GM18505 (cell line): ENCODE measurements around the gene CYP2B6.
"Not testable (repeated sequence)": the region's sequence is repeated elsewhere in the genome, so short reads cannot be mapped to it uniquely, and the experiment has no call there.

Source experiments
- ATAC-seq: cut with Tn5 transposase; IDR thresholded peaks from one replicate; pipeline ENCODE4 v1.9.1; 2021; ENCODE audit not compliant: unreplicated experiment
- POLR2A ChIP-seq: IDR thresholded peaks from 4 replicates; pipeline ENCODE4 v1.6.1; 2011; ENCODE audit warnings: borderline replicate concordance; ENCODE audit not compliant: insufficient read depth, insufficient read length; ENCODE audit errors: extremely low read depth

CYP2B6 gene

GRCh38 chr19:40974633-40975037 is 16.4 kb upstream of the CYP2B6 start:
- ATAC-seq = no peak
- no peak for TF ChIP-seq POLR2A

DNA sequence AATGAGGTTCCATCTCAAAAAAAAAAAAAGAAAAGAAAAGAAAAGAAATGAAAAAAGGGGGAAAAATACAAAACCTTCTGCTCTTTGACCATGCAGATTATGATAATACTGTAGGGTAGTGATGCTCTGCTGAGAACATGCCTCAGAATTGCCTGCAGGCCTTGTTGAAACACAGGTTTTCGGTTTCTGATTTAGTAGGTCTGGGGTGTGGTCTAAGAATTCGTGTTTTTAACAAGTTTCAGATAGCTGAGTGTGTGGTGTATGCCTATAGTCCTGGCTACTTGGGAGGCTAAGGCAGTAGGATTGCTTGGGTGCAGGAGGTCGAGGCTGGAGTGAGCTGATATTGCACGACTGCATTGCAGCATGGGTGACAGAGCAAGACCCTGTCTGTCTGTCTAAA is 14.9 kb upstream of the CYP2B6 start:
- no peak for ATAC-seq
- no peak for TF ChIP-seq POLR2A

DNA sequence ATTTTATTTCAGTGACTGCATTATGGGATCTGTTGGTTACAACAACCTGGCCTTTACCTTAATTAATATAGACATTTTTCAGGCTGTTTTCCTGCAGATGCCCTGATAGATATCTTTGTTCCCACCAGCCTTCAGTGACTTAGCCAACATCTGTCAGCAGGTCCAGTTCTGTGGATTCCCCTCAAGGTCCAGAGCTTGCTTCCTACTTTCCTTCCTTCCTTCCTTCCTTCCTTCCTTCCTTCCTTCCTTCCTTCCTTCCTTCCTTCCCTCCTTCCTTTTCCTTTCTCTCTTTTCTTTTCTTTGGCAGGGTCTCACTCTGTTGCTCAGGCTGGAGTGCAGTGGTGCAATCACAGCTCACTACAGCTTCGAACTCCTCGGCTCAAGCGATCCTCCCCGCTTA is 14.4 kb upstream of the CYP2B6 start:
- no peak for TF ChIP-seq POLR2A
- ATAC-seq = no peak

- ATAC-seq = not testable (repeated sequence)
Observed at GRCh38 chr19:40979759-40980158, 11.3 kb upstream of the CYP2B6 start.

GRCh38 chr19:40980743-40981442 is 10.2 kb upstream of the CYP2B6 start:
- ATAC-seq = not testable (repeated sequence)

- ATAC-seq = no peak
- no peak for TF ChIP-seq POLR2A
Observed at GRCh38 chr19:40981591-40981990, 9.5 kb upstream of the CYP2B6 start.

DNA sequence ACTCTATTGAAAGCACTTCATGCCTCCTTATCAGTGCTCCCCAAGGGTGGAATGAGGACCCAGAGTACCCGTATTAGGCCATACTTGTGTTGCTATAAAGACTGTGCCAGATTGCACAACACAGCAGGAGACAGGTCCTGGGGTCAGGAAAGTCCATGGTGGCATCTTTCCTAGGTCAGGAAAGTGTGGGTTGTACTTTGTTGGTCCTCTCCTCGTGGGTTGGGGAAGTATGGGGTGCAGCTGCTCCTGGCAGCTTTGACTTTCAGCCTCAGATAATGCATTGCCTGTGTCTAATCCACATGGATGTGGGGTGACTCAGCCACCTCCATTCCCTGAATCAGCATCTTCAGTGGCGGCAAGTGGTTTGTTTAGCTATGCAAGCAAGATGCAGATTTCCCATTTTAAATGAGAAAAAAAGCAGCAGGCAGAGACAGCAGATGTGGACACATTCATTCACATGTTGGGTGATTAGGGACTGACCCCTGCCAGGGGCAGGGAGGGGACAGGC is 8.4 kb upstream of the CYP2B6 start:
- no peak for ATAC-seq
- TF ChIP-seq POLR2A = no peak

DNA sequence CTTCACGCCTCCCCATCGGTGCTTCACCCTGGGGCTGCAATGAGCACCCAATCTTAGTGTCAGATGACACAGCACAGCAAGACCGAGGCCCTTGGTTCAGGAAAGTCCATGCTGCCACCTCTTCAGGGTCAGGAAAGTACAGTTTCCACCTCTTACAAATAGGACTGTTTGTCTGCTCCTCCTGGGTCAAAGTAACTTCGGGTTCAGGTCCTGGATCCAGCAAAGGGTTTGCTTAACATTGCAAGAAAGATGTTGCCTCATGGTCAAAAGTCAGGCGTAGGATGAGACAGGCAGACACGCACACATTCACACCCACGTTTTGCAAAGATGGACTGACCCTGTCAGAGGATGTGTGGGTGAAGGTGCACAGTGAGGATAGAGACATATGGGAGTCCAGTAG is 1.6 kb upstream of the CYP2B6 start:
- ATAC-seq = no peak
- TF ChIP-seq POLR2A = no peak

GRCh38 chr19:40995355-40995754 is 4.3 kb downstream of the CYP2B6 start:
- TF ChIP-seq POLR2A = no peak
- no peak for ATAC-seq

GRCh38 chr19:40999018-40999417 is 7.9 kb downstream of the CYP2B6 start:
- ATAC-seq = not testable (repeated sequence)

- ATAC-seq = no peak
- TF ChIP-seq POLR2A = no peak
Observed at GRCh38 chr19:41000310-41000737, 9.2 kb downstream of the CYP2B6 start.

DNA sequence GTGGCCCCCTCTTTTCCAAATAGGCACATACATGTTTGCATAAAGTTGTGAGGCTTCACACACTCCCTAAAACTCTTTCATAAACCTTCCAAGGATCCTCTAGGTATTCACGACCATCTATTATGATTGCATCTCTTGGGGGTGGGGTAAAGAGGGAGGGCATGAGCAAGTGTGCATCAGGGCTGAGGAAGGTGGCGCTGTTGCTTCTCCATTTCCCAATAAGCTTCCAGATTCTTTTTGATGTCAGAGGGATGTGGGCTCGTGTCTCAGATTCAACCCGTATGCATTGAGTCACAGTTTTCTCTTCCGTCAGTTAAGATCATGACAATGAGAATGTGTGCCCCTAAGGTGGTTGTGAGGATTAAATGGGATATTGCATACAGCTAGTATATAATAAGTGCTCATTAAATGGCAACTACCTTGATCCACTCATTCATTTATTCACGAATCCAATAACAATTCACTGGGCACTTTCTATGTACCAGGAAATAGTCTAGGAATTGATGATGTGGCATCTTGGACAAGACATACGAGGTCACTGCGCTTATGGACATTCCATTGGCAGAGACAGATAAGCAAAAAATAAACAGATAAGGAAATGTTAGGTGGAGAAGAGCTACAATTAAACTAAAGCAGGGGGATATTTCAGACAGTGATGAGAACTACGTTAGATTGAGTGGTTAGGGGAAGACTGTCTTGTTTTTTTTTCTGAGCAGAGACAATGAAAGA is 10.3 kb downstream of the CYP2B6 start:
- ATAC-seq = no peak
- TF ChIP-seq POLR2A = no peak

GRCh38 chr19:41003656-41004055 is 12.6 kb downstream of the CYP2B6 start:
- not testable (repeated sequence) for ATAC-seq

GRCh38 chr19:41009700-41010235 is 18.7 kb downstream of the CYP2B6 start:
- no peak for TF ChIP-seq POLR2A
- no peak for ATAC-seq

GRCh38 chr19:41013359-41013758 is 22.3 kb downstream of the CYP2B6 start:
- TF ChIP-seq POLR2A = no peak
- ATAC-seq = no peak

DNA sequence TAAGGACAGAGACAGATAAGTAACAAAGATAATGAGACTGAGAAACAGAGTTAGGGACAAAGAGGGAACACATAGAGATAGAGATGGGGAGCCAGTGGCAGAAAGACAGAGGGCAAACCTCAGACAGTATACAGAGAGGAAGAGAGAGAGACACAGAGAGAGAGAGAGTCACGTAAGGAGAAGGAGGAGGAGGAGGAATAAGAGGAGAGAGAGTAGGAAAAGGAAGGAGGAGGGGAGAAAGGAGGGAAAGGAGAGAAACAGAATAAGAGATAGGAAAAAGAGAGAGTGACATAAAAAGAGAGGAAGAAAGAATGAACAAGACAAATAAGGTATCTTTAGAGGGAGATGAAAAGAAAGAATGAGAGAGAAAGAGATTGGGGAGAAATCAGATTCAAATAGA is 23.6 kb downstream of the CYP2B6 start:
- no peak for TF ChIP-seq POLR2A
- no peak for ATAC-seq
